Colonic mucosa (tissue), 4 donors: ENCODE data around the gene IFITM10. TPM values are rescaled to one million over a fixed set of nuclear protein-coding genes. Genes with fewer than 3 reads are reported as not detected.

Source experiments
- DNase-seq: peaks from one replicate; pipeline ENCODE4 v3.0.0-alpha.2; 2020
- H3K27ac ChIP-seq: fragments of 200-600 bp; one replicate; pipeline ENCODE4 v1.8.0; 2021
- H3K27me3 ChIP-seq: fragments of 200-600 bp; one replicate; pipeline ENCODE4 v1.8.0; 2021
- H3K36me3 ChIP-seq: fragments of 200-600 bp; one replicate; pipeline ENCODE4 v1.8.0; 2021
- H3K4me1 ChIP-seq: fragments of 200-600 bp; one replicate; pipeline ENCODE4 v1.8.0; 2021; ENCODE audit warnings: mild to moderate bottlenecking
- H3K4me3 ChIP-seq: fragments of 200-600 bp; one replicate; pipeline ENCODE4 v1.8.0; 2021
- H3K9ac ChIP-seq, 2 donors: one replicate each; pipeline ENCODE4 v1.7.0; 2013; ENCODE audit warnings: control low read depth in 2 of 2, low read depth in 2 of 2, low read length in 2 of 2
- H3K9me3 ChIP-seq: fragments of 200-600 bp; one replicate; pipeline ENCODE4 v1.8.0; 2021
- intact Hi-C: fragments of 100-400 bp; cut with DNase I; formaldehyde crosslinking; loops from one replicate; pipeline ENCODE4 v1.14.1; 2022
- total RNA-seq, 2 donors: library from RNA; stranded (reverse); fragmentation: NEBNext Ultra II Directional in 1 of 2; extraction: Animal tissue kit (Norgen Biotek cat#: 25700) in 1 of 2; gene quantifications; one replicate each; pipeline ENCODE4 v1.2.1, GENCODE V29; 2021
- TF ChIP-seq, protein P1 (sequence below): fragments of 200-600 bp; IDR thresholded peaks from one replicate; pipeline ENCODE4 v1.8.0; 2022; ENCODE audit warnings: antibody characterized with exemption, mild to moderate bottlenecking
- donor health status: healthy.
- donor health status: DM: no; HTN: no; CAD: no.
- donor health status: DM: no; HTN: no; CAD: no.

The IFITM10 gene
- total RNA-seq, 2 donors from 2014 or later: 0.42 to 1.1 TPM

- Histone ChIP-seq H3K36me3 (no peaks in the 10 kb centered on the region), H3K4me1 (no peaks in the 10 kb centered on the region), H3K9ac (no peak overlapping the region), H3K9me3 (no peaks in the 10 kb centered on the region), H3K4me3 (no peak overlapping the region), H3K27ac (no peak overlapping the region), H3K27me3 (no peaks in the 10 kb centered on the region)
- no peak for DNase-seq
- TF ChIP-seq, protein P1, sequence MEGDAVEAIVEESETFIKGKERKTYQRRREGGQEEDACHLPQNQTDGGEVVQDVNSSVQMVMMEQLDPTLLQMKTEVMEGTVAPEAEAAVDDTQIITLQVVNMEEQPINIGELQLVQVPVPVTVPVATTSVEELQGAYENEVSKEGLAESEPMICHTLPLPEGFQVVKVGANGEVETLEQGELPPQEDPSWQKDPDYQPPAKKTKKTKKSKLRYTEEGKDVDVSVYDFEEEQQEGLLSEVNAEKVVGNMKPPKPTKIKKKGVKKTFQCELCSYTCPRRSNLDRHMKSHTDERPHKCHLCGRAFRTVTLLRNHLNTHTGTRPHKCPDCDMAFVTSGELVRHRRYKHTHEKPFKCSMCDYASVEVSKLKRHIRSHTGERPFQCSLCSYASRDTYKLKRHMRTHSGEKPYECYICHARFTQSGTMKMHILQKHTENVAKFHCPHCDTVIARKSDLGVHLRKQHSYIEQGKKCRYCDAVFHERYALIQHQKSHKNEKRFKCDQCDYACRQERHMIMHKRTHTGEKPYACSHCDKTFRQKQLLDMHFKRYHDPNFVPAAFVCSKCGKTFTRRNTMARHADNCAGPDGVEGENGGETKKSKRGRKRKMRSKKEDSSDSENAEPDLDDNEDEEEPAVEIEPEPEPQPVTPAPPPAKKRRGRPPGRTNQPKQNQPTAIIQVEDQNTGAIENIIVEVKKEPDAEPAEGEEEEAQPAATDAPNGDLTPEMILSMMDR: no peak
- intact Hi-C loops: no loop called here
Measured at GRCh38 chr11:1768141-1768469, 17.7 kb upstream of the IFITM10 start.

DNA sequence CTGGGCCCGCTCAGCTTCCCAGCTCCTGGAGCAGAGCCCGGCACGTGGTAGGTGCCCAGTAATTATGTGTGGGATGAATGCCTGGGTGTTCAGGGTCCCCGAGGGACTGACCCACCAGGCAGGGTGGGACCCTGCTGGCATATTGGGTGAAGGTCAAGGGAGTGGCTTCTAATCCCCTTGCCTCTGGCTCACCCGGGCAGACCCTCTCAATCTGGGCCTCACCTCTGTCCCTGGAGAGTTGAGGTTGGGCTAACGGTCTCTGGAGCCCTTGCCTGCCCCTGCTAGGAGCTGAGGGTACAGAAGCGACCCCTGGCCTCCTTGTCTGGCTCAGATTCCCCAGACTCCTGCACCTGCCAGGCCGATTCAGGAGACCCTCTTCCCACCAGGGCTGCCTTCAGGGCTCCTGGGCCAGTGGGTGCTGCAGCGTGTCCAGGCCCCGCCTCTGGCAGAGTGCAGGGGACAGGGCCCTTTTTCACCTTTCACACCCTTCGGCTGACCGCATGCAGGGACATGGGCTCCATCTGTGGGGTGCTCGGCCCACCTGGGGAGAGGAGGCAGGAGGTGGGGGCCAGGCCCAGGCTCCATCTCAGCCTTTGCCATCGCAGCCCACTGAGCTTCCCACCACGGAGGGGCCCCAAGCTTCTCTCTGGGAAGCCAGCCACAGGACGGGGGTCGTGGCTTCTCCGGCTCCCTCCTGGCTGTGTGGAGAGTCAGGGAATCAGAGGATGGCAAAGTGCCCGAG, 17.2 kb upstream of the IFITM10 start:
- Histone ChIP-seq H3K4me1 (no peaks in the 10 kb centered on the region), H3K27ac (no peak overlapping the region), H3K9me3 (no peaks in the 10 kb centered on the region), H3K4me3 (no peak overlapping the region), H3K27me3 (no peaks in the 10 kb centered on the region), H3K9ac (no peak overlapping the region), H3K36me3 (no peaks in the 10 kb centered on the region)
- DNase-seq: no peak
- TF ChIP-seq, protein P1: no peak
- intact Hi-C loops: no loop called here

DNA sequence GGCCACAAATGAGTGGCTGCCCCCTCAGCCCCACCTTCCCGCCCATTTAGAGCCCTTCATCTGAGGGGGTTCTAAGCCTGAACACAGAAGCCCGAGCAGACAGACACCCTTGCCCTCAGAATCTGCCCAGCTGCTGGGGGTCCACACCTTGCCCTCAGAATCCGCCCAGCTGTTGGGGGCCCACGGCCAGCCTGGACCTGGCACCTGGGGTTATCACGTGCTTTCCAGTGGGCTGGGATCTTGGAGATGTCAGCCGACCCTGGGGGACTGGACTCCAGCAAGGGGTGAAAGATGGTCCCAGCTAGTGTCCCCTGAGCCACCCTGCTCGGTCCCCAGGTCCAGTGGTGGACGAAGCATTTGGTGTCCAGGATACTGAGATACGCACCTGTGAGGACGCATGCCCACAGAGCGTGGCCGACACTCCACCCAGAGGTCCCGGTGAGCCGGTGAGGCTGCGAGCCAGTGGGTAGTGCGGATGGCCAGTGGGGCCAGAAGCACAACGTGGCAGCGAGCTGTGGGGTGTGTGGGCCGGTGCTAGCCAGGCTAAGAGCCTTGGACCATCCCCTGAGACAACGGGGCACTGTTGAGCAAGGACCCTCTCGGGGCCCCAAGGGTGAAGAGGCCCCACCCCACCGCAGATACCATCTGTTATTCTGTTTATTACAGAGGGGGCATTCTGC, 16.5 kb upstream of the IFITM10 start:
- no peak overlapping the region for H3K4me3 ChIP-seq
- intact Hi-C loops: no loop called here

DNA sequence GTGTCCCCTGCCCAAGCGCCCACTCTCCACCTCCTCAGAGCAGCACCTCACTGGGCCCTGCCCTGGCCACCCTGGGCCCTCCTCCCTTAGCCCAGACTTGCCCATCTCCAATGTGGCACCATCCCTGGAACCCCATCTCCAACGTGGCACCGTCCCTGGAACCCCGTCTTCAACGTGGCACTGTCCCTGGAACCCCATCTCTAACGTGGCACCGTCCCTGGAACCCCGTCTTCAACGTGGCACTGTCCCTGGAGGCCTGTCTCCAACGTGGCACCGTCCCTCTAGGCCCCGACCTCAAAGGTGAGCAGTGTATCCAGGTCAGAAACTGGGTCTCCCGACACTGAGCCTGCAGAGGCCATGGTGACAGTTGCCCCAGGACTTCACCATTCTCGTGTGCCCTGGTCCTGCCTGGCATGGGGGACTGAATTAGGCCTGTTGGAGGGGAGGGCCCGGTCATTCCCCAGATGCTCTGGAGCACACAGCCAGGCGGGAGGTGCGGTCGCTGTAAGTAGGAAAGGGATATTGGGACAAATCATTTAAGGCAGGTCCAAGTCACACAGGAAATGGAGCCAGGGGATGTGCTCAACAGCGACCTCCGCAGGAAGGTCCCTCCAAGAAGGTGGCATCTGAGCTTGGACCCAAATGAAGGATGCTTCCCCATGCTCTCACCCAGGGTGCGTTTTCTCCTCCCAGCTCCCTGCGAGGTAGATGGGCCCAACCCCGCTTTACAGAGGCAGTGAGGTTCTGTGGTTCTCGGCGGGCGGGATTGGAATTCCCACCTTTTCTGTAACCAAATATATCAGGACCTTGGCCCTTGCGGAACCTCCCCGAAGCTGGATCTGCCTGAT, 15.7 kb upstream of the IFITM10 start:
- Histone ChIP-seq H3K9ac (no peak overlapping the region), H3K27me3 (no peaks in the 10 kb centered on the region), H3K4me1 (peaks cover 6% of the 10 kb centered on the region), H3K27ac (no peak overlapping the region), H3K4me3 (no peak overlapping the region), H3K36me3 (peaks cover 2% of the 10 kb centered on the region), H3K9me3 (no peaks in the 10 kb centered on the region)
- intact Hi-C loops: no loop called here
- TF ChIP-seq, protein P1: no peak
- DNase-seq: no peak

More for the DNA sequence above, 16.5 kb upstream of the IFITM10 start:
- DNase-seq: no peak
- H3K9me3 ChIP-seq: no peaks in the 10 kb centered on the region
- H3K36me3 ChIP-seq: no peaks in the 10 kb centered on the region
- no peak overlapping the region for H3K27ac ChIP-seq
- no peak overlapping the region for H3K9ac ChIP-seq
- TF ChIP-seq, protein P1: no peak
- H3K27me3 ChIP-seq: no peaks in the 10 kb centered on the region
- H3K4me1 ChIP-seq: no peaks in the 10 kb centered on the region

DNA sequence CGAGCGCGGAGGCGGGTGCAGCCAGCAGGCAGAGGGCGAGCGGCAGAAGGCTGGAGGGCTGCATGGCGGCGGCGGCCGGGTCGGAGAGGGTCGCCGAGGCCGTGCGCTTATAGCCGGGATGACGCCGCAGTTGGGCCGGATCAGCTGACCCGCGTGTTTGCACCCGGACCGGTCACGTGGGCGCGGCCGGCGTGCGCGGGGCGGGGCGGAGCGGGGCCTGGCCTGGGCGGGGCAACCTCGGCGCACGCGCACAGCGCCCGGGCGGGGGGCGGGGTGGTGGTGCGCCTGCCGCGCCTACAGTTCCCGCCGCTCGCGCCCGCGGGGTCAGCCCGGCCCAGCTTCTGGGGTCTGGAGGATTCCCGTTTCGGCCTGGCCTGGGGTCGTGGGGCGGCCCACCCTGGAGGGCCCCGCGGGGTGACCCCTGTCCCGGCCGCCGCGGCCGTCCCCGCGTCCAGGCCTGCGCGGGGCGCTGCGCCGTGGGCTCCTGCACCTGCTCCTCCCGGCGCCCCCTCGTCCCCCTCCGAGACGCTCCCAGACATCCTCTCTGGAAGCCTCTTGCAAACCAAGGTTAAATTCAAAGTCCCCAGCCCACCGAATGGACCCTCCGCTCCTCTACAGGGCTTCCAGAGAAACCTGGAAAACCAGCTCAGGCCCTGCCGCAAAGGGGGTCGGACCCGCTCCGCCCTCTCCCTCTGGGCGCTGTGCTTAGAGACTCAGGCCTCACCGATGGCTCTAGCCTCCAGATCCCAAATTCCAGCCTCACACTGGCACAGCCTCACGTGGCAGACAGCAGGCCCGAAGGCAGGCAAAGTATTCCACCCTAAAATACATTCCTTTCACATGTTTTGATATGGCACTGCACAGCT, 13.6 kb upstream of the IFITM10 start, which contains the start of gene CTSD:
TSS of gene CTSD (minus strand) at position 132 of the 866 bp plus-strand sequence. CDS start at position 64, 68 bp downstream.
- Histone ChIP-seq H3K36me3 (peaks cover 6% of the 10 kb centered on the region), H3K9me3 (no peaks in the 10 kb centered on the region), H3K9ac (peak within 1 kb of the TSS; percentile 88 to 100), H3K27me3 (no peaks in the 10 kb centered on the region), H3K27ac (peak within 1 kb of the TSS; percentile 92), H3K4me3 (peak within 1 kb of the TSS; percentile 59), H3K4me1 (peaks cover 9% of the 10 kb centered on the region)
- TF ChIP-seq, protein P1: no peak
- intact Hi-C loops: no loop called here
- peak; percentile 90 for DNase-seq
